ENCODE results near the gene DTNB.

The DTNB gene

GRCh38 chr2:25435421-25435820 is 238.0 kb downstream of the DTNB start:
- no peaks in the 10 kb centered on the region for H3K4me1 ChIP-seq (ENCODE audit: insufficient read depth, low read length)
- H3K27me3 ChIP-seq (ENCODE audit: insufficient read depth, low read length) = no peaks in the 10 kb centered on the region
- H3K9me3 ChIP-seq (ENCODE audit: low read length) = peaks cover 7% of the 10 kb centered on the region
- H2AFZ ChIP-seq (ENCODE audit: low read depth, low read length) = no peak overlapping the region
- no peak overlapping the region for H3K4me3 ChIP-seq (ENCODE audit: low read length)
- peaks cover 5% of the 10 kb centered on the region for H3K36me3 ChIP-seq (ENCODE audit: insufficient read depth, low read length)

- no peaks in the 10 kb centered on the region for H3K4me1 ChIP-seq (ENCODE audit: insufficient read depth, low read length)
- no peak overlapping the region for H2AFZ ChIP-seq (ENCODE audit: low read depth, low read length)
- H3K27me3 ChIP-seq (ENCODE audit: insufficient read depth, low read length) = no peaks in the 10 kb centered on the region
- H3K4me3 ChIP-seq (ENCODE audit: low read length) = no peak overlapping the region
- peaks cover 5% of the 10 kb centered on the region for H3K36me3 ChIP-seq (ENCODE audit: insufficient read depth, low read length)
- peaks cover 7% of the 10 kb centered on the region for H3K9me3 ChIP-seq (ENCODE audit: low read length)
Measured at GRCh38 chr2:25431604-25432003, 241.8 kb downstream of the DTNB start.

- Histone ChIP-seq H3K4me1 (ENCODE audit: insufficient read depth, low read length) (no peaks in the 10 kb centered on the region), H2AFZ (ENCODE audit: low read depth, low read length) (no peak overlapping the region), H3K36me3 (ENCODE audit: insufficient read depth, low read length) (peaks cover 2% of the 10 kb centered on the region), H3K27me3 (ENCODE audit: insufficient read depth, low read length) (no peaks in the 10 kb centered on the region), H3K9me3 (ENCODE audit: low read length) (peaks cover 2% of the 10 kb centered on the region), H3K4me3 (ENCODE audit: low read length) (no peak overlapping the region)
Measured at GRCh38 chr2:25430556-25430955, 242.8 kb downstream of the DTNB start.

- Histone ChIP-seq H3K36me3 (ENCODE audit: insufficient read depth, low read length) (no peaks in the 10 kb centered on the region), H3K9me3 (ENCODE audit: low read length) (no peaks in the 10 kb centered on the region), H3K27me3 (ENCODE audit: insufficient read depth, low read length) (no peaks in the 10 kb centered on the region), H3K4me1 (ENCODE audit: insufficient read depth, low read length) (no peaks in the 10 kb centered on the region), H3K4me3 (ENCODE audit: low read length) (no peak overlapping the region), H2AFZ (ENCODE audit: low read depth, low read length) (no peak overlapping the region)
Measured at GRCh38 chr2:25426326-25426725, 247.1 kb downstream of the DTNB start.

GRCh38 chr2:25424426-25425028 is 248.8 kb downstream of the DTNB start:
- H3K36me3 ChIP-seq (ENCODE audit: insufficient read depth, low read length) = no peaks in the 10 kb centered on the region

GRCh38 chr2:25421820-25422411 is 251.5 kb downstream of the DTNB start:
- H3K9me3 ChIP-seq (ENCODE audit: low read length) = peaks cover 3% of the 10 kb centered on the region
- peaks cover 4% of the 10 kb centered on the region for H3K36me3 ChIP-seq (ENCODE audit: insufficient read depth, low read length)
- no peak overlapping the region for H3K4me3 ChIP-seq (ENCODE audit: low read length)
- H3K27me3 ChIP-seq (ENCODE audit: insufficient read depth, low read length) = no peaks in the 10 kb centered on the region
- H3K4me1 ChIP-seq (ENCODE audit: insufficient read depth, low read length) = no peaks in the 10 kb centered on the region
- no peak overlapping the region for H2AFZ ChIP-seq (ENCODE audit: low read depth, low read length)

More at GRCh38 chr2:25424426-25425028, 248.8 kb downstream of the DTNB start:
- H3K4me3 ChIP-seq (ENCODE audit: low read length) = no peak overlapping the region
- no peaks in the 10 kb centered on the region for H3K9me3 ChIP-seq (ENCODE audit: low read length)
- no peak overlapping the region for H2AFZ ChIP-seq (ENCODE audit: low read depth, low read length)
- no peaks in the 10 kb centered on the region for H3K27me3 ChIP-seq (ENCODE audit: insufficient read depth, low read length)
- no peaks in the 10 kb centered on the region for H3K4me1 ChIP-seq (ENCODE audit: insufficient read depth, low read length)

- Histone ChIP-seq H3K27me3 (ENCODE audit: insufficient read depth, low read length) (no peaks in the 10 kb centered on the region), H3K4me1 (ENCODE audit: insufficient read depth, low read length) (no peaks in the 10 kb centered on the region), H3K9me3 (ENCODE audit: low read length) (peaks cover 3% of the 10 kb centered on the region), H3K4me3 (ENCODE audit: low read length) (no peak overlapping the region), H3K36me3 (ENCODE audit: insufficient read depth, low read length) (peaks cover 4% of the 10 kb centered on the region), H2AFZ (ENCODE audit: low read depth, low read length) (no peak overlapping the region)
Measured at GRCh38 chr2:25421289-25421688, 252.1 kb downstream of the DTNB start.

GRCh38 chr2:25420820-25421237 is 252.5 kb downstream of the DTNB start:
- peaks cover 3% of the 10 kb centered on the region for H3K9me3 ChIP-seq (ENCODE audit: low read length)
- no peaks in the 10 kb centered on the region for H3K27me3 ChIP-seq (ENCODE audit: insufficient read depth, low read length)
- H2AFZ ChIP-seq (ENCODE audit: low read depth, low read length) = no peak overlapping the region
- no peak overlapping the region for H3K4me3 ChIP-seq (ENCODE audit: low read length)
- H3K4me1 ChIP-seq (ENCODE audit: insufficient read depth, low read length) = no peaks in the 10 kb centered on the region
- H3K36me3 ChIP-seq (ENCODE audit: insufficient read depth, low read length) = peaks cover 4% of the 10 kb centered on the region

- no peak overlapping the region for H3K4me3 ChIP-seq (ENCODE audit: low read length)
- no peaks in the 10 kb centered on the region for H3K4me1 ChIP-seq (ENCODE audit: insufficient read depth, low read length)
- peaks cover 3% of the 10 kb centered on the region for H3K9me3 ChIP-seq (ENCODE audit: low read length)
- H3K36me3 ChIP-seq (ENCODE audit: insufficient read depth, low read length) = peaks cover 4% of the 10 kb centered on the region
- H2AFZ ChIP-seq (ENCODE audit: low read depth, low read length) = no peak overlapping the region
- H3K27me3 ChIP-seq (ENCODE audit: insufficient read depth, low read length) = no peaks in the 10 kb centered on the region
Measured at GRCh38 chr2:25419678-25420242, 253.6 kb downstream of the DTNB start.

GRCh38 chr2:25418944-25419677 is 254.3 kb downstream of the DTNB start:
- H3K4me1 ChIP-seq (ENCODE audit: insufficient read depth, low read length) = no peaks in the 10 kb centered on the region
- no peaks in the 10 kb centered on the region for H3K27me3 ChIP-seq (ENCODE audit: insufficient read depth, low read length)
- H3K4me3 ChIP-seq (ENCODE audit: low read length) = no peak overlapping the region
- no peak overlapping the region for H2AFZ ChIP-seq (ENCODE audit: low read depth, low read length)
- H3K9me3 ChIP-seq (ENCODE audit: low read length) = peaks cover 3% of the 10 kb centered on the region
- peaks cover 4% of the 10 kb centered on the region for H3K36me3 ChIP-seq (ENCODE audit: insufficient read depth, low read length)

GRCh38 chr2:25417715-25418369 is 255.5 kb downstream of the DTNB start:
- no peaks in the 10 kb centered on the region for H3K27me3 ChIP-seq (ENCODE audit: insufficient read depth, low read length)
- no peak overlapping the region for H3K4me3 ChIP-seq (ENCODE audit: low read length)
- peaks cover 4% of the 10 kb centered on the region for H3K36me3 ChIP-seq (ENCODE audit: insufficient read depth, low read length)
- no peak overlapping the region for H2AFZ ChIP-seq (ENCODE audit: low read depth, low read length)
- peaks cover 3% of the 10 kb centered on the region for H3K9me3 ChIP-seq (ENCODE audit: low read length)
- H3K4me1 ChIP-seq (ENCODE audit: insufficient read depth, low read length) = no peaks in the 10 kb centered on the region

- peaks cover 4% of the 10 kb centered on the region for H3K36me3 ChIP-seq (ENCODE audit: insufficient read depth, low read length)
- no peaks in the 10 kb centered on the region for H3K4me1 ChIP-seq (ENCODE audit: insufficient read depth, low read length)
- no peak overlapping the region for H3K4me3 ChIP-seq (ENCODE audit: low read length)
- H3K9me3 ChIP-seq (ENCODE audit: low read length) = peaks cover 3% of the 10 kb centered on the region
- no peak overlapping the region for H2AFZ ChIP-seq (ENCODE audit: low read depth, low read length)
- H3K27me3 ChIP-seq (ENCODE audit: insufficient read depth, low read length) = no peaks in the 10 kb centered on the region
Measured at GRCh38 chr2:25416674-25417073, 256.7 kb downstream of the DTNB start.

GRCh38 chr2:25414781-25415180 is 258.6 kb downstream of the DTNB start:
- peaks cover 4% of the 10 kb centered on the region for H3K36me3 ChIP-seq (ENCODE audit: insufficient read depth, low read length)
- H3K27me3 ChIP-seq (ENCODE audit: insufficient read depth, low read length) = no peaks in the 10 kb centered on the region
- no peaks in the 10 kb centered on the region for H3K4me1 ChIP-seq (ENCODE audit: insufficient read depth, low read length)
- H3K4me3 ChIP-seq (ENCODE audit: low read length) = no peak overlapping the region
- no peak overlapping the region for H2AFZ ChIP-seq (ENCODE audit: low read depth, low read length)
- peaks cover 3% of the 10 kb centered on the region for H3K9me3 ChIP-seq (ENCODE audit: low read length)
